Trophoblast cell (in vitro differentiated cells and primary cell): ENCODE data around the gene SERINC2.
A peak's percentile ranks its signal among the peaks of the same experiment; 100 is the strongest.

ENCODE experiments used
- DNase-seq, 2 donors: peaks; one replicate each; pipeline ENCODE4 v3.0.0-alpha.2; 2016
- H2AFZ ChIP-seq: 2 replicates; pipeline ENCODE4 v1.6.1; 2013; ENCODE audit warnings: low read length, moderate library complexity, mild to moderate bottlenecking; ENCODE audit not compliant: insufficient read depth, poor library complexity
- H2AK5ac ChIP-seq: 2 replicates; pipeline ENCODE4 v1.6.1; 2013; ENCODE audit warnings: mild to moderate bottlenecking, low read length
- H2BK120ac ChIP-seq: 2 replicates; pipeline ENCODE4 v1.6.1; 2013; ENCODE audit warnings: low read length, mild to moderate bottlenecking, moderate library complexity; ENCODE audit not compliant: insufficient read depth, poor library complexity
- H2BK12ac ChIP-seq: 2 replicates; pipeline ENCODE4 v1.6.1; 2013; ENCODE audit warnings: mild to moderate bottlenecking, low read length, moderate library complexity
- H2BK5ac ChIP-seq: 2 replicates; pipeline ENCODE4 v1.6.1; 2013; ENCODE audit warnings: low read length, low read depth, moderate library complexity, mild to moderate bottlenecking; ENCODE audit not compliant: poor library complexity
- H3K14ac ChIP-seq: 2 replicates; pipeline ENCODE4 v1.6.1; 2013; ENCODE audit warnings: mild to moderate bottlenecking, low read length
- H3K18ac ChIP-seq: 2 replicates; pipeline ENCODE4 v1.6.1; 2013; ENCODE audit warnings: mild to moderate bottlenecking, low read length
- H3K23ac ChIP-seq: 2 replicates; pipeline ENCODE4 v1.6.1; 2013; ENCODE audit warnings: low read length
- H3K27ac ChIP-seq: 2 replicates; pipeline ENCODE4 v1.5.1; 2013; ENCODE audit warnings: low read depth, mild to moderate bottlenecking, inconsistent platforms, low read length, moderate library complexity
- H3K27me3 ChIP-seq: 2 replicates; pipeline ENCODE4 v1.6.1; 2013; ENCODE audit warnings: inconsistent platforms, mild to moderate bottlenecking, low read length, moderate library complexity; ENCODE audit not compliant: insufficient read depth
- H3K36me3 ChIP-seq, 2 experiments: 1 replicate in 1 of 2; 2 replicates in 1 of 2; pipeline ENCODE4 v1.6.1; 2013; ENCODE audit warnings: low read length in 2 of 2, mild to moderate bottlenecking in 2 of 2, moderate library complexity in 1 of 2; ENCODE audit not compliant: insufficient read depth in 2 of 2, control insufficient read depth in 1 of 2
- H3K4ac ChIP-seq: 2 replicates; pipeline ENCODE4 v1.6.1; 2013; ENCODE audit warnings: low read depth, mild to moderate bottlenecking, low read length, moderate library complexity
- H3K4me1 ChIP-seq, 2 experiments: 1 replicate in 1 of 2; 2 replicates in 1 of 2; pipeline ENCODE4 v1.6.1; 2013; ENCODE audit warnings: low read length in 2 of 2, mild to moderate bottlenecking in 2 of 2, moderate library complexity in 1 of 2; ENCODE audit not compliant: insufficient read depth in 2 of 2, control insufficient read depth in 1 of 2
- H3K4me2 ChIP-seq: 2 replicates; pipeline ENCODE4 v1.6.1; 2013; ENCODE audit warnings: inconsistent platforms, mild to moderate bottlenecking, low read length, moderate library complexity
- H3K4me3 ChIP-seq: 2 replicates; pipeline ENCODE4 v1.5.1; 2013; ENCODE audit warnings: mild to moderate bottlenecking, low read depth, low read length, inconsistent platforms
- H3K79me1 ChIP-seq: one replicate; pipeline ENCODE4 v1.6.1; 2013; ENCODE audit warnings: low read length
- H3K79me2 ChIP-seq: 2 replicates; pipeline ENCODE4 v1.6.1; 2013; ENCODE audit warnings: low read length, mild to moderate bottlenecking; ENCODE audit not compliant: control insufficient read depth, insufficient read depth, poor library complexity
- H3K9ac ChIP-seq: 2 replicates; pipeline ENCODE4 v1.6.1; 2013; ENCODE audit warnings: mild to moderate bottlenecking, low read length
- H3K9me3 ChIP-seq: 2 replicates; pipeline ENCODE4 v1.6.1; 2013; ENCODE audit warnings: low read depth, mild to moderate bottlenecking, control low read depth, inconsistent platforms, low read length; ENCODE audit not compliant: insufficient read depth
- H4K12ac ChIP-seq: 2 replicates; pipeline ENCODE4 v1.6.1; 2013; ENCODE audit warnings: low read depth, mild to moderate bottlenecking, low read length, moderate library complexity
- H4K8ac ChIP-seq: 2 replicates; pipeline ENCODE4 v1.6.1; 2013; ENCODE audit warnings: low read depth, mild to moderate bottlenecking, low read length, moderate library complexity
- H4K91ac ChIP-seq: one replicate; pipeline ENCODE4 v1.6.1; 2013; ENCODE audit warnings: low read depth, mild to moderate bottlenecking, low read length, moderate library complexity
- WGBS: extraction: QIAGEN DNeasy Blood & Tissue Kit; methylation state at CpG from one replicate; pipeline ENCODE4 v1.1.7; 2013; ENCODE audit warnings: missing lambda C conversion rate; ENCODE audit not compliant: insufficient read length, insufficient coverage; ENCODE audit errors: extremely low coverage; 5-methylcytosine and 5-hydroxymethylcytosine counted together

SERINC2 gene

DNA sequence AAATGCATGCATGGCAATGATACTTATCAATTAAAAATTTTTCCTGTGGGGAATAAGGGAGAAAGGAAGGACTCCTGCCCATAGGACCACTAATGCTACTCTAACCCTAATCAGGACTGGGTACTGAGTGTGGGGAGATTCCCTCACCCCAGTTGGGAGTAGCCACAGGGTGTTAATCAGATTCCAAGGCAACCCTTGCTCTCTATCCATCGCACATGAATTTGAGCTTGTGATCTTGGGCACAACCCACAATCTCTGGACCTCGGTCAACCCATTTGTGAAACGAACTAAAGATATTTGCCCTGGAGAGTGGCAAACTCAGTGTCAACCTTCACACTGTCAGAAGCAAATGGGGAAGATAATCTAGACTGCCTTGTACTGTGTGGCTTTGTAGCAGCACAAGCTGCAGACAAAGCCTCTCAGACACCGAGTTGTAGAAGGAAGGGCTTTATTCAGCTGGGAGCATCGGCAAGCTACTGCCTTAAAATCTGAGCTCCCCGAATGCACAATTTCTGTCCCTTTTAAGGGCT lies 69.5 kb downstream of the SERINC2 start:
- Histone ChIP-seq H4K12ac (no peak overlapping the region), H3K27me3 (no peaks in the 10 kb centered on the region), H3K27ac (no peak overlapping the region), H2BK12ac (peak overlapping the region; percentile 67), H3K79me1 (peaks cover 6% of the 10 kb centered on the region), H3K4me1 (peaks cover 4 to 8% of the 10 kb centered on the region in 2 experiments), H3K18ac (no peak overlapping the region), H3K4me2 (no peak overlapping the region), H3K36me3 (no peaks in the 10 kb centered on the region), H4K8ac (no peak overlapping the region), H2AK5ac (no peak overlapping the region), H3K9ac (no peak overlapping the region), H2AFZ (no peak overlapping the region), H3K14ac (no peak overlapping the region), H2BK120ac (no peak overlapping the region), H3K9me3 (no peaks in the 10 kb centered on the region), H3K4me3 (no peak overlapping the region), H4K91ac (no peak overlapping the region), H3K23ac (no peak overlapping the region), H2BK5ac (no peak overlapping the region), H3K4ac (no peak overlapping the region), H3K79me2 (no peaks in the 10 kb centered on the region)
- WGBS = no CpG with 5 or more reads among the region's 6 CpGs
- no peak for DNase-seq

- H3K9ac ChIP-seq = no peak overlapping the region
- H3K4me3 ChIP-seq = no peak overlapping the region
- no peak overlapping the region for H3K4ac ChIP-seq
- no peak overlapping the region for H2AK5ac ChIP-seq
- peak; percentile 83 to 95 for DNase-seq
- H2BK120ac ChIP-seq = no peak overlapping the region
- H3K18ac ChIP-seq = no peak overlapping the region
- no peaks in the 10 kb centered on the region for H3K36me3 ChIP-seq
- no peaks in the 10 kb centered on the region for H3K27me3 ChIP-seq
- H3K79me1 ChIP-seq = no peaks in the 10 kb centered on the region
- no peak overlapping the region for H2BK5ac ChIP-seq
- H3K14ac ChIP-seq = no peak overlapping the region
- no peak overlapping the region for H2AFZ ChIP-seq
- H2BK12ac ChIP-seq = no peak overlapping the region
- WGBS = no CpG with 5 or more reads among the region's 13 CpGs
- no peak overlapping the region for H4K8ac ChIP-seq
- H4K91ac ChIP-seq = no peak overlapping the region
- no peak overlapping the region for H3K23ac ChIP-seq
- no peak overlapping the region for H4K12ac ChIP-seq
- no peak overlapping the region for H3K27ac ChIP-seq
- H3K4me2 ChIP-seq = no peak overlapping the region
- H3K79me2 ChIP-seq = no peaks in the 10 kb centered on the region
- H3K4me1 ChIP-seq = peaks cover 0 to 2% of the 10 kb centered on the region in 2 experiments
- no peaks in the 10 kb centered on the region for H3K9me3 ChIP-seq
Observed at GRCh38 chr1:31483012-31483946, 70.3 kb downstream of the SERINC2 start.
